ENCODE measurements around the gene CASP4. TPM values are rescaled to one million over a fixed set of nuclear protein-coding genes. Genes with fewer than 3 reads are reported as not detected.
A peak's percentile ranks its signal among the peaks of the same experiment; 100 is the strongest.

CASP4 gene
- total and polyA plus RNA-seq, 2 of the 4 experiments (the other 2 are of a cell fraction): 82.5 to 91.9 TPM

GRCh38 chr11:104893876-104894275 lies 74.5 kb downstream of the CASP4 start:
- dilution Hi-C loops (cut with HindIII; ENCODE audit: low sequenced_read_pairs, unreplicated experiment): no loop called here

More at GRCh38 chr11:104893876-104894275, 74.5 kb downstream of the CASP4 start:
- Histone ChIP-seq H3K56ac (ENCODE audit: extremely low read depth, insufficient read depth, low read length) (no peak overlapping the region), H3K9me3 (ENCODE audit: control insufficient read depth, insufficient read depth, low read length) (no peaks in the 10 kb centered on the region), H2BK15ac (ENCODE audit: low read depth, low read length) (peak overlapping the region; percentile 83; the same call in 1 of the 3 replicates), H4K5ac (ENCODE audit: low read depth, low read length) (no peak overlapping the region), H3K4me3 (ENCODE audit: insufficient read depth, low read depth, low read length) (no peak overlapping the region), H2AK9ac (replicated peaks; ENCODE audit: low read depth, low read length, poor library complexity) (no peak overlapping the region), H2BK5ac (ENCODE audit: low read depth, low read length, poor library complexity, severe bottlenecking) (peak overlapping the region; percentile 62), H3K9ac (ENCODE audit: low read depth, low read length) (no peak overlapping the region), H2AK5ac (ENCODE audit: low read depth, low read length) (no peak overlapping the region), H2BK20ac (ENCODE audit: low read depth, low read length) (peak overlapping the region; percentile 7; the same call in 1 of the 2 replicates), H4K91ac (ENCODE audit: insufficient read depth, low read depth, low read length) (no peak overlapping the region), H3K23ac (ENCODE audit: low read depth, low read length) (no peak overlapping the region), H4K20me1 (ENCODE audit: insufficient read depth, low read length) (no peaks in the 10 kb centered on the region), H3K9me1 (ENCODE audit: insufficient read depth, low read length) (peaks cover 8% of the 10 kb centered on the region; the same call in 1 of the 2 replicates), H3K79me1 (ENCODE audit: low read depth in 1 of 2, low read length in 2 of 2) (no peaks in the 10 kb centered on the region), H4K8ac (ENCODE audit: low read depth in 2 of 2, low read length in 2 of 2) (no peak overlapping the region), H3K4me1 (ENCODE audit: control insufficient read depth, insufficient read depth, low read length) (peaks cover 9% of the 10 kb centered on the region), H3K18ac (ENCODE audit: low read depth, low read length) (peak overlapping the region; percentile 26; the same call in 1 of the 2 replicates), H3K36me3 (ENCODE audit: control insufficient read depth, insufficient read depth, low read length) (no peaks in the 10 kb centered on the region), H3K4me2 (ENCODE audit: low read depth, low read length) (no peak overlapping the region), H3K27ac (ENCODE audit: insufficient read depth, low read length) (no peak overlapping the region), H3K27me3 (ENCODE audit: control insufficient read depth, insufficient read depth, low read length) (no peaks in the 10 kb centered on the region), H2AFZ (replicated peaks; ENCODE audit: low read length, poor library complexity) (no peak overlapping the region), H3K4ac (ENCODE audit: low read depth, low read length) (no peak overlapping the region), H3K14ac (replicated peaks; ENCODE audit: low read depth, low read length) (0 out of 2 replicates have a peak overlapping the region, but pooled peaks have one; percentile 5), H2BK120ac (ENCODE audit: low read depth, low read length) (peak overlapping the region; percentile 59; the same call in 1 of the 2 replicates)
- ATAC-seq (ENCODE audit: low read depth) (no peak), DNase-seq (no peak)
- BruUV-seq (replicated peaks): no TSS peak
- no peak for TF ChIP-seq CEBPB (IDR thresholded peaks at IDR 0.05; ENCODE audit: low read depth, low read length)
- TF ChIP-seq USF2 (IDR thresholded peaks at IDR 0.05; ENCODE audit: low read depth, low read length): no peak
- TF ChIP-seq MXI1 (IDR thresholded peaks at IDR 0.05; ENCODE audit: borderline replicate concordance, low read depth, low read length): no peak
- no peak for TF ChIP-seq RAD21 (IDR thresholded peaks at IDR 0.05; ENCODE audit: low read length)
- TF ChIP-seq CTCF (conservative IDR thresholded peaks at IDR 0.05; ENCODE audit: low read depth, low read length): no peak
- TF ChIP-seq MAZ (IDR thresholded peaks at IDR 0.05; ENCODE audit: borderline replicate concordance, low read depth, low read length): no peak
- TF ChIP-seq RCOR1 (IDR thresholded peaks at IDR 0.05; ENCODE audit: insufficient replicate concordance, low read length): no peak
- no peak for TF ChIP-seq CHD1 (IDR thresholded peaks at IDR 0.05; ENCODE audit: low read depth, low read length)
- TF ChIP-seq FOS (IDR thresholded peaks at IDR 0.05; ENCODE audit: low read depth, low read length): no peak
- no peak for TF ChIP-seq RFX5 (IDR thresholded peaks at IDR 0.05; ENCODE audit: low read depth, low read length)
- no peak for TF ChIP-seq BHLHE40 (IDR thresholded peaks at IDR 0.05; ENCODE audit: low read depth, low read length)
- no peak for TF ChIP-seq NFE2L2 (IDR thresholded peaks at IDR 0.05; ENCODE audit: low read depth, low read length)
- TF ChIP-seq POLR2A (IDR thresholded peaks at IDR 0.05; ENCODE audit: low read depth, low read length): no peak
- no peak for TF ChIP-seq MAFK (IDR thresholded peaks at IDR 0.05; ENCODE audit: low read depth, low read length)
- no peak for TF ChIP-seq SMC3 (IDR thresholded peaks at IDR 0.05; ENCODE audit: low read depth, low read length)
- TF ChIP-seq ELK1 (IDR thresholded peaks at IDR 0.05; ENCODE audit: borderline replicate concordance, low read depth, low read length): no peak
- POLR2A ChIA-PET (ENCODE audit: unreplicated experiment): no interaction called here
- WGBS, 2 experiments (ENCODE audit: extremely low coverage in 2 of 2, insufficient read length in 1 of 2): 100% methylated on average over 1 of the region's 1 CpG; no CpG with 5 or more reads in 1 of the 2 experiments
- in situ Hi-C loops (cut with MboI; ENCODE audit: low sequenced_read_pairs) (no loop called here), intact Hi-C loops (cut with micrococcal nuclease) (no loop called here)
- CTCF ChIA-PET: no interaction called here
